ENCODE measurements around the gene S100P.

Gene S100P

DNA sequence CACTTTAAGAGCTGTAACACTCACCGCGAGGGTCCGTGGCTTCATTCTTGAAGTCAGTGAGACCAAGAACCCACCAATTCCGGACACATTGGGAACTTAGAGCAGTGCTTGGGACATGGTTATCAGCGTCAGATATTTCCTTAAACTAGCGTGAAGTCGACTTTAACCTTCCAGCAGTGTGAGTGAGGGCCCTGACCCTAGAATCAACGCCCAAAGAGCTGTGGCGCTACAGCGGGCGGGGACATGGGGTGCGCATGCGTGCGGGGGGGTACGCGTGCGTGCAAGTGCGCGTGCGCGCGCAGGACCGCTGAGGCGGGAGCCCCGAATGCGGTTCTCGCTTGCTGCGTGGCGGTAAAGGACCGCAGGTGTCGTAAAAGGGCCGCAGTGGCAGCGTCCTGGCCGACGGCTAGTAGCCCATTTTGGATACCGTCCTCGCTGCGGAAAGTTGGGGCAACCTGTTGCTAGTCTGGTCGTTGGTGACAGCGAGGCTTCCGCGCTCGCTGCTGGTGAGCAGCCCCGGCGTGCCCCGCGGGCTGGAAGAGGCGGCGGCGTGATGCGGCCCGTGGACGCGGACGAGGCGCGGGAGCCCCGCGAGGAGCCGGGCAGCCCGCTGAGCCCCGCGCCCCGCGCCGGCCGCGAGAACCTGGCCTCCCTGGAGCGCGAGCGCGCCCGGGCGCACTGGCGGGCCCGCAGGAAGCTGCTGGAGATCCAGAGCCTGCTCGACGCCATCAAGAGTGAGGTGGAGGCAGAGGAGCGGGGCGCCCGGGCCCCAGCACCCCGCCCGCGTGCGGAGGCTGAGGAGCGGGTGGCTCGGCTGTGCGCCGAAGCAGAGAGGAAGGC lies 19.8 kb upstream of the S100P start:
- DNase-seq: peak; percentile 85 to 86

DNA sequence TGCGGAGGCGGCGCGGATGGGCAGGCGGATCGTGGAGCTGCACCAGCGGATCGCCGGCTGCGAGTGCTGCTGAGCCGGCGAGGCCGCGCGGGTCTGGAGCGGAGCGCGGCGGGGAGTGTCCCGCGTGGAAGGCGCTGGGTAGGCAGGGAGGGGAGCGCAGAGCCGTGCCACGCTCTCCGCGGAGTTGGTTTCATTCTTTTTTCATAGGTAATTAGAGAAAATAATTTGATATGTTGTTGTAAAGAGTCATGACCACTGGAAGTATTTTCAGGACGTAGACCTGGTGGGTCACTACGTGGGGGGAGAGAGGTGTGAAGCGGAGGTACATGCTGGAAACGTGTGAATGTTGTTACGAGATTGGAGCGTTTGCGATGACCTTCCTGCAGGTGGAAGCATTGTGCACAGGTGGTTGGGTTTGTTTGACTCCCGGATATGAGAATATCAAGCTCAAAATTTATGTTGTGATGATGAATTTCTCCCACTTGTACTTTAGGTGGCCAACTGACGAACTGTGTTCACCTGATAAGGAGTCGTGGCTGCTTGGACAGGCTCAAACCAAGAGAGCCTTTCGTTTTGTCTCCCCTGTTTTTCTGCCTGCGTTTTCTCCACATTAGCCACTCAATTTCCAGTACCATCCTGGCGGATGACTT lies 19.1 kb upstream of the S100P start:
- no peak for DNase-seq

DNA sequence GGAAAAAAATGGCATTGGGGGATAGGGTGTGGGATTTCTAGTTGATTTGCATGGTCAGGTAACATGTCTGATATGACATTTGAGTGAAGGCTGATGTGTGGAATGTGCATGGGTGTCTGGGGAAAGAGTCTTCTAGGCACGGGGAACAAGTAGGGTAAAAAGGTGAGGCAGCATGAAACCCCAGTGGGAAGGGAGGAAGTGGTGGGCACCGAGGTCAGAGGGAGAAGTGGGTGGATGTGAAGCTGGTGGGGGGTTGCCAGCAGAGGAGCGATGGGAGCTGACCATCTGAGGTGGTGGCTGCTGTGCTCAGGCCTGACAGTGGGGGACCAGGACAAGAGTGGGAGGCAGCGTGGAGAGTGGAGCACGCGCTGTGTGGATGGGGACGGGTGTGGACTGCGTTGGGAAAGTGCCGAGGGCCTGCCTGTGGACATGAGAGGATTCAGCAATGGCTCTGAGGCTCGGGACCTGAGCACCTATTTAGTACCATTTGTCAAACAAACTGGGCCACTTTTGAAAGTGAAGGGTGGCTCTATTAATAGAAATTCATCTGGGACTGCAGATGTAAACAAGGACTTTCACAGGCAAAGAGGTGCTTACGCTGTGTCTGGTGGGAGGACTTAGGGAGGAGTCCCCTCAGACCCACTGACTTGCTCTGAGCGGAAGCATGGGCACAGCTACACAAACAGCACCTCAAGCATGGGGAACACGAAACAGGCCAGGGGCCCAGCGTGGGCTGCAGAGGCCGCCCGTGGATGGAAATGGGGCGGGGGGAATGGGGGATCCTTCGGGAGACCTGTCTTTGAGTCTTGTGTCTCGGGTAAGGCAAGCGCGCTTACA lies 16.7 kb upstream of the S100P start:
- DNase-seq: no peak

GRCh38 chr4:6680372-6681034 lies 13.2 kb upstream of the S100P start:
- DNase-seq: no peak

- DNase-seq: no peak
Measured at GRCh38 chr4:6681191-6681590, 12.5 kb upstream of the S100P start.

DNA sequence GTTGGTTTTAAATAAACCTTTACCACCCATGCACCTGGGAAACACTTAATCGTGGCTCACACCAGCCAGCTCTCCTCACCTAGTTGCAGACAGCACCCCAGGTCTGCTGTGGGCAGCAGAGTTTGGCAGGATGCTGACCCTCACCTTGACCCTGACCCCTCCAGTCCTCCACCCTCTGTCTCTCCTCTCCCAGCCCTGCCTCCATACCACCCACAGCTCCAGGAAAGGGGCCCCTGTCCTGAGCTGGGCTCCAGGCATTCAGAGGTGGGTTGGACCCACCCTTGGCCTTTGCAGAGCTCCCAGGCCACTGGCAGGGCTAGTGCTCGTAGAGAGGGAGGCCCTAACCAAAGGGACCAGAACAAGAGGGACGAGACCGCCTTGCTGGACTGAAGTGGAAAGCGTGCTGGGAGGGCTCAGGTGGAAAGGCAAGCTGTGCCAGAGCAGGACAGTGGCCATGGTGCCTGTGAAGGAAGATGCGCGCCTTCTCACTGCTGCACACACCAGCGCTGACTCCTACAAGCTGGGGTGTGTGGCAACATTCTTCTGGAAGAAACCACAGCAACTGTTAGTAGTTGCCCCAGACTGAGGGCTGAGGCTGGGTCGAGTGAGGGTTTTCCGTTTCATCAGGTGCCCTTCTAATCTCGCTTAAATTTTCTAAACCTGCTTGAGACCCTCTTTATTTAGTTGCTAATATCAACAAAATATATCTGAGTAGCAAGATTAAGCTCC lies 10.7 kb upstream of the S100P start:
- DNase-seq: no peak

GRCh38 chr4:6684656-6685055 lies 9.0 kb upstream of the S100P start:
- DNase-seq: no peak

DNA sequence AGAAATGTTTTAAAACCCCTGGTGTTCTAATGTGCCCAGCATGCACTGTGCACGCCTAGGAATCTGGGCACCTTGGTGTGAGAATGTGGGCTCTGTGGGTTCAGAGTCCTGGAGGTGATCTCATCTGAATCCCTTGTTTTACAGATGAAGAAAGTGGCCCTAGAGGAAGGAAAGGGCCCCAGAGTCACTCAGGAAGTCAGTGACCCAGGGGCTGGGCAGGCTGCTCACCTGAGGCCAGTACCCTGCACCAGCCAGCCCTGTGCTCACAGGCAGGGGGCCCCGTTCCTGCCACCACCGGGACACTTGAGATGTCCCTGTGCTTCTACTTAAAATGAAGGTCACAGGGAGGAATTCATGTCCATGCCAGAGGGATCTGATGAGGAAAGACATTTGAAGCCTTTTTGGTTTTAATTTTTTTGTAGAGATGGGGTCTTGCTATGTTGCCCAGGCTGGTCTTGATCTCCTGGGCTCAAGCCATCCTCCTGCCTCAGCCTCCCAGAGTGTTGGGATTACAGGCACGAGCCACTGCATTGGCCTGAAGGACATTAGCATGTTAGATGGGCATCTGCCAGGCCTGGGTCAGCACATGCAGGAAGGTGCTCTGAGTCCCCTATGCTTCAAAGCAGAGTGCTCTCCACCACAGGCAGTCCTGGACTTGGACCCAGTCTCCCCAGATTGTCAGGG lies 7.4 kb upstream of the S100P start:
- DNase-seq: no peak

GRCh38 chr4:6687947-6688878 lies 5.5 kb upstream of the S100P start:
- no peak for DNase-seq

GRCh38 chr4:6688879-6689505 lies 4.7 kb upstream of the S100P start:
- DNase-seq: peak in 1 of 2 donors; percentile 70

DNA sequence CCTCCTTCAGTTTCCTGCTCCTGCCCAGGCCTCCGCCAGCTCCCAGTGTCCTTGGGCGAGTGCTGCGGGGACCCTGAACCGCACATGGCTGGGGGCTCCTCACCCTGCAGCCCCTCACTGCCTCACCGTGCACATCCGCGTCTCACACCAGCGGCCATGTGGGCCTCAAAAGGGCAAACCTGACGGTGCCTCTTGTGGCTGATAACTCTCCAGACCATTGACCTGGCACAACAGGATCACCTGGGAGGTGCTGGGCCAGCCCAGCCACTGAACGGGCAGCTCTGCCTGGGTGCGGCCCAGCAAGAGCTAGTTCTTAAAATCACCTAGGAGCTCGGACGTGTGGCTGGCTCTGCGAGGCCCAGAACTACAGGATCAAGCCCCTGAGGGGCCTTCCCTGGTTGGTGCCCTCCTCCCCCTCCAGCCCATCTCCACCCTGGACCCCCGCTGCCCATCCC lies 4.1 kb upstream of the S100P start:
- no peak for DNase-seq

- DNase-seq: no peak
Measured at GRCh38 chr4:6692379-6692778, 1.3 kb upstream of the S100P start.

DNA sequence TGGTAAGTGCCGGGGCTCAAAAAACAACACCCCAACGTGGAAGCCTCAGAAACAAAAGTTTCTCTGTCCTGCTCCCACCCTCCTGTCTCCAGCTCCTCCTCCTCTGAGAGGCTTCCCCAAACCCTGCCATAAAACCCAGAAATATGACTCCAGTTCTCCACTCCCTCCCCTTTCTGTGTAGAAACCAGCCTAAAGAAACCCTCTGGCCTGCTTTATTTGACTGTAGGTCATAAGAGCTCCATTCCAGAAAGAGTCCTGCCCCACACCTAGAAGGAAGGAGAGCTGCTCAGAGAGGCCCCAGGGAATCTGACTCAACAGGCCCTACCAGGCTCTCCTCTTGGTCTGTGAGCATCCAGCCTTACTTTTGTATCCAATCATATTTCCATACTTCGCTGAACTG lies 872 bp upstream of the S100P start:
- DNase-seq: no peak

GRCh38 chr4:6694177-6694901 lies 661 bp downstream of the S100P start:
- no peak for DNase-seq

- DNase-seq: no peak
Measured at GRCh38 chr4:6695660-6696610, 2.3 kb downstream of the S100P start.

DNA sequence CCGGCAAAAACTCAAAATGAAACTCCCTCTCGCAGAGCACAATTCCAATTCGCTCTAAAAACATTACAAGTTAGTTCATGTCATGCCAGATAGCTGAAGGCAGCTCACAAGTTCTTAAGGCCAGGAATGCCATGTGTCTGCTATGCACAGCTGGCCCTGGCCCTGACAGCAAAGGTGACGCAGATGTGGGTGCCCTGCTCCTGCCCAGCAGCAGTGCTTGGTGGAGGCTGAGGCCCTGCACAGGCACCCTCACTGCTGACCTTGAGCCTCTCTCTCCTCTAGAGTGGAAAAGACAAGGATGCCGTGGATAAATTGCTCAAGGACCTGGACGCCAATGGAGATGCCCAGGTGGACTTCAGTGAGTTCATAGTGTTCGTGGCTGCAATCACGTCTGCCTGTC lies 2.9 kb downstream of the S100P start:
- DNase-seq: no peak

DNA sequence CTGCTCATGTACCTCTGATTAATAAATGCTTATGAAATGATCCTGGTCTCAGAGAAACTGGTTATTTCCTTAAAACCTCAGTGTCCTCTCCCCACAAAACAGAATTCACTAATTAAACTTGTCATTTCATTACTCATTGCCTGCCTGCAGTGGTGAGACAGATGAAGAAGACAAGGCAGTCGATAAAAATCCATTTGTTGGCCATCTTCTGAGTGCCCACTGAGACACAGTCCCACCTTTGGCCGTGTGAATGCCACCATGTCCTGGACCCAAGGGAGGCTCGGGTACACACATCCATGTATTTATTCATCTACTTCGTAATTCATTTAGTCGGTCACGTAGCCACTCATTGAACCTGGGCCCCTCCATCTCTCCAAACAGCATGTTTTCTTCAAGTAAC lies 3.5 kb downstream of the S100P start:
- no peak for DNase-seq

DNA sequence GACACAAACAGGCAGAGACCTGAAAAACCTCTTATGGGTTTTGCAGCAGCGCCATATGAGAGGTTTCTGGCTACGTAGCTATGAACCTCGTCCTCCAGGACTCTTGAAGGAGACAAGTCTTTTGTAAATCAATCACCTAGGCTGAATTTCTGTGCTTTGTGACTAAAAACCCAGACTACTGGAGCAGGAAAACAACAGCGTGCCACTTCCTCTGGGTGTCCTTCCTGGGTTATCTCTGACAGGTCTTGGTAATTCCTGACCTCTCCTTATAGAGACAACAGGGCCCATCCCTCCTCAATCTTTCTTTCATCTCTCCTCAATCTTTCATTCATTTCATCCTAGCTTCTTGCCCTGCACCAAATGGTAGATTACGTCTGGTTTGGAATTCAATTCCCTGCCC lies 5.7 kb downstream of the S100P start:
- DNase-seq: no peak
